Epidermal melanocyte (primary cell): ENCODE results near the gene STMN3.
"Not testable (repeated sequence)": the region's sequence is repeated elsewhere in the genome, so short reads cannot be mapped to it uniquely, and the experiment has no call there.

Experiments used
- DNase-seq: peaks from one replicate; pipeline ENCODE4 v3.0.0; 2011; ENCODE audit warnings: low spot score; ENCODE audit not compliant: insufficient read length

The STMN3 gene

GRCh38 chr20:63678667-63679465 is 25.6 kb upstream of the STMN3 start:
- no peak for DNase-seq

- no peak for DNase-seq
Measured at GRCh38 chr20:63678071-63678470, 24.8 kb upstream of the STMN3 start.

GRCh38 chr20:63675681-63676368 is 22.6 kb upstream of the STMN3 start:
- no peak for DNase-seq

GRCh38 chr20:63673951-63674350 is 20.7 kb upstream of the STMN3 start:
- DNase-seq = no peak

- no peak for DNase-seq
Measured at GRCh38 chr20:63672666-63673065, 19.4 kb upstream of the STMN3 start.

- DNase-seq = not testable (repeated sequence)
Measured at GRCh38 chr20:63671695-63672094, 18.5 kb upstream of the STMN3 start.

GRCh38 chr20:63668351-63668750 is 15.1 kb upstream of the STMN3 start:
- no peak for DNase-seq

GRCh38 chr20:63667858-63668257 is 14.6 kb upstream of the STMN3 start:
- DNase-seq = no peak

GRCh38 chr20:63665708-63666107 is 12.5 kb upstream of the STMN3 start:
- no peak for DNase-seq

- DNase-seq = no peak
Measured at GRCh38 chr20:63664861-63665594, 11.8 kb upstream of the STMN3 start.

GRCh38 chr20:63664143-63664851 is 11.1 kb upstream of the STMN3 start:
- DNase-seq = no peak

- no peak for DNase-seq
Measured at GRCh38 chr20:63663332-63664066, 10.3 kb upstream of the STMN3 start.

- no peak for DNase-seq
Measured at GRCh38 chr20:63662813-63663189, 9.6 kb upstream of the STMN3 start.

- DNase-seq = no peak
Measured at GRCh38 chr20:63661959-63662812, 9.0 kb upstream of the STMN3 start.

GRCh38 chr20:63661108-63661507 is 7.9 kb upstream of the STMN3 start:
- DNase-seq = no peak

GRCh38 chr20:63660622-63661021 is 7.4 kb upstream of the STMN3 start:
- DNase-seq = no peak

- DNase-seq = not testable (repeated sequence)
Measured at GRCh38 chr20:63660174-63660573, 7.0 kb upstream of the STMN3 start.

- DNase-seq = no peak
Measured at GRCh38 chr20:63659370-63659769, 6.1 kb upstream of the STMN3 start.

GRCh38 chr20:63658749-63659187 is 5.5 kb upstream of the STMN3 start:
- DNase-seq = no peak
